Uterus (tissue), 4 donors: ENCODE data around the gene BMPR1A. TPM values are rescaled to one million over a fixed set of nuclear protein-coding genes. Genes with fewer than 3 reads are reported as not detected.

Experiments used
- DNase-seq, 2 donors: peaks; one replicate each; pipeline ENCODE4 v3.0.0-alpha.2; 2019 to 2020
- H3K27ac ChIP-seq, 2 donors: fragments of 200-600 bp; sonication (generic); 1 replicate in 1 of 2; 2 replicates in 1 of 2; pipeline ENCODE4 v1.5.1; 2016 to 2018
- H3K27me3 ChIP-seq, 2 donors: fragments of 200-600 bp; sonication (generic); one replicate each; pipeline ENCODE4 v1.5.1; 2018 to 2019; ENCODE audit warnings: control low read depth in 1 of 2
- H3K36me3 ChIP-seq, 2 donors: fragments of 200-600 bp; sonication (generic); one replicate each; pipeline ENCODE4 v1.5.1; 2019; ENCODE audit warnings: control low read depth in 1 of 2
- H3K4me1 ChIP-seq, 2 donors: fragments of 200-600 bp; sonication (generic); one replicate each; pipeline ENCODE4 v1.5.1; 2018 to 2019; ENCODE audit warnings: control low read depth in 1 of 2
- H3K4me3 ChIP-seq, 2 donors: fragments of 200-600 bp; sonication (generic); 1 replicate in 1 of 2; 2 replicates in 1 of 2; pipeline ENCODE4 v1.5.1; 2018 to 2019; ENCODE audit warnings: mild to moderate bottlenecking in 1 of 2
- H3K9me3 ChIP-seq, 2 donors: fragments of 200-600 bp; sonication (generic); one replicate each; pipeline ENCODE4 v1.5.1; 2019; ENCODE audit warnings: control low read depth in 1 of 2
- POLR2A ChIP-seq, 2 donors: fragments of 450-650 bp; IDR thresholded peaks; one replicate each; pipeline ENCODE4 v1.6.1; 2016; ENCODE audit warnings: antibody characterized with exemption in 2 of 2, mild to moderate bottlenecking in 1 of 2, moderate library complexity in 1 of 2
- intact Hi-C: fragments of 100-400 bp; cut with DNase I; formaldehyde crosslinking; loops from one replicate; pipeline ENCODE4 v1.15.1; 2023; ENCODE audit warnings: low total_unique reads
- total RNA-seq, 4 donors: library from RNA; depleted of rRNA in 3 of 4; stranded (reverse); fragments of >200 nt in 3 of 4; gene quantifications; one replicate each; pipeline versions ENCODE4 v1.1.0 to v1.2.4, GENCODE V29; 2014 to 2023
- TF ChIP-seq, protein P1 (sequence below), 4 experiments: fragments of 200-600 bp in 2 of 4; fragments of 450-650 bp in 2 of 4; sonication (generic) in 2 of 4; IDR thresholded peaks; one replicate each; pipeline ENCODE4 v1.5.1; 2016 to 2019; ENCODE audit warnings: antibody characterized with exemption in 4 of 4, mild to moderate bottlenecking in 2 of 4, moderate library complexity in 1 of 4
- donor health status: DM: yes; HTN: yes; CAD: no.

Gene BMPR1A
- total RNA-seq, 4 donors from 2014 or later: 27.4 to 175 (median 69.2) TPM

GRCh38 chr10:86795353-86795752, 38.9 kb downstream of the BMPR1A start:
- Histone ChIP-seq H3K27ac (peak overlapping the region; percentile 25 to 37), H3K36me3 (no peaks in the 10 kb centered on the region), H3K4me1 (peaks cover 0 to 6% of the 10 kb centered on the region in 2 donors), H3K9me3 (no peaks in the 10 kb centered on the region), H3K27me3 (no peaks in the 10 kb centered on the region), H3K4me3 (no peak overlapping the region)
- no peak for DNase-seq
- no peak for TF ChIP-seq POLR2A (IDR thresholded peaks at IDR 0.05)
- TF ChIP-seq, protein P1, sequence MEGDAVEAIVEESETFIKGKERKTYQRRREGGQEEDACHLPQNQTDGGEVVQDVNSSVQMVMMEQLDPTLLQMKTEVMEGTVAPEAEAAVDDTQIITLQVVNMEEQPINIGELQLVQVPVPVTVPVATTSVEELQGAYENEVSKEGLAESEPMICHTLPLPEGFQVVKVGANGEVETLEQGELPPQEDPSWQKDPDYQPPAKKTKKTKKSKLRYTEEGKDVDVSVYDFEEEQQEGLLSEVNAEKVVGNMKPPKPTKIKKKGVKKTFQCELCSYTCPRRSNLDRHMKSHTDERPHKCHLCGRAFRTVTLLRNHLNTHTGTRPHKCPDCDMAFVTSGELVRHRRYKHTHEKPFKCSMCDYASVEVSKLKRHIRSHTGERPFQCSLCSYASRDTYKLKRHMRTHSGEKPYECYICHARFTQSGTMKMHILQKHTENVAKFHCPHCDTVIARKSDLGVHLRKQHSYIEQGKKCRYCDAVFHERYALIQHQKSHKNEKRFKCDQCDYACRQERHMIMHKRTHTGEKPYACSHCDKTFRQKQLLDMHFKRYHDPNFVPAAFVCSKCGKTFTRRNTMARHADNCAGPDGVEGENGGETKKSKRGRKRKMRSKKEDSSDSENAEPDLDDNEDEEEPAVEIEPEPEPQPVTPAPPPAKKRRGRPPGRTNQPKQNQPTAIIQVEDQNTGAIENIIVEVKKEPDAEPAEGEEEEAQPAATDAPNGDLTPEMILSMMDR (IDR thresholded peaks at IDR 0.05): no peak
- intact Hi-C loops: no loop called here

- peaks cover 0 to 6% of the 10 kb centered on the region in 2 donors for H3K4me1 ChIP-seq
- TF ChIP-seq, protein P1 (IDR thresholded peaks at IDR 0.05): no peak
- TF ChIP-seq POLR2A (IDR thresholded peaks at IDR 0.05): no peak
- H3K36me3 ChIP-seq: no peaks in the 10 kb centered on the region
- H3K9me3 ChIP-seq: no peaks in the 10 kb centered on the region
- peak overlapping the region in 1 of 2 donors; percentile 20 for H3K27ac ChIP-seq
- no peak for DNase-seq
- intact Hi-C loops: no loop called here
- no peaks in the 10 kb centered on the region for H3K27me3 ChIP-seq
- no peak overlapping the region for H3K4me3 ChIP-seq
Measured at GRCh38 chr10:86798025-86798424, 41.6 kb downstream of the BMPR1A start.

GRCh38 chr10:86798611-86799010, 42.2 kb downstream of the BMPR1A start:
- DNase-seq: no peak
- peaks cover 0 to 12% of the 10 kb centered on the region in 2 donors for H3K4me1 ChIP-seq
- no peak for TF ChIP-seq POLR2A (IDR thresholded peaks at IDR 0.05)
- TF ChIP-seq, protein P1 (IDR thresholded peaks at IDR 0.05): no peak
- no peak overlapping the region for H3K4me3 ChIP-seq
- H3K36me3 ChIP-seq: no peaks in the 10 kb centered on the region
- no peaks in the 10 kb centered on the region for H3K27me3 ChIP-seq
- H3K9me3 ChIP-seq: no peaks in the 10 kb centered on the region
- H3K27ac ChIP-seq: peak overlapping the region; percentile 20 to 27
- intact Hi-C loops: no loop called here

GRCh38 chr10:86799188-86799845, 42.9 kb downstream of the BMPR1A start:
- Histone ChIP-seq H3K4me3 (no peak overlapping the region), H3K36me3 (no peaks in the 10 kb centered on the region), H3K27me3 (no peaks in the 10 kb centered on the region), H3K4me1 (peaks cover 0 to 8% of the 10 kb centered on the region in 2 donors), H3K9me3 (no peaks in the 10 kb centered on the region), H3K27ac (peak overlapping the region in 1 of 2 donors; percentile 27)
- intact Hi-C loops: no loop called here
- TF ChIP-seq POLR2A (IDR thresholded peaks at IDR 0.05): no peak
- DNase-seq: no peak

GRCh38 chr10:86801995-86802394, 45.6 kb downstream of the BMPR1A start:
- Histone ChIP-seq H3K9me3 (no peaks in the 10 kb centered on the region), H3K36me3 (no peaks in the 10 kb centered on the region), H3K4me1 (peaks cover 0 to 6% of the 10 kb centered on the region in 2 donors), H3K27me3 (no peaks in the 10 kb centered on the region), H3K27ac (no peak overlapping the region), H3K4me3 (no peak overlapping the region)
- DNase-seq: no peak
- no peak for TF ChIP-seq POLR2A (IDR thresholded peaks at IDR 0.05)
- intact Hi-C loops: no loop called here

DNA sequence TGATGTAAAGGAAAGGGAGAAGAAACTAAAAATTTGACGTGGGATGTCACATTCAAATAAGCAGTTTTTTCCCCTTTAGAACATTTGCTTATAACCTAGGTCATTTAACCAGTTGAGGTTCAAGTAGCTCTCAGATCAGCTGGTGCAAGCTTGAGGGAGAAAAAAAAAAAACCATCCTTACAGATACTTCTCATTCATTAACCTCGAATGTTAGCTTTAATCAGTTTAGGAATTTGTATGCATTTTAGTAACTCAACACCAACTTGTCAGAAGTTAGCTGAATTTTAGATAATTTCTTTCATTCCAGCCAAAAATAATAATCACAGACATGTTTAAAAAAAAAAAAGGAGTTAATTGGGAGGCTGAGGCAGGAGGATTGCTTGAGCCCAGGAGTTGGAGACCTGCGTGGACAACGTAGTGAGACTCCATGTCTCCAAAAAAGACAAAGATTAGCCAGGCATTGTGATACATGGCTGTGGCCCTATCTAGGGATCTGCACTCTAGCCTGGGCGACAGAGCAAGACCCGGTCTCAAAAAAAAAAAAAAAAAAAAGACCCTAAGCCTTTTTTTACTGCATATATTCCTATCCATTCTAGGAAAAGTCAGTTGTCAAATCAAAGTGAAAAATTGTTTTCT, 46.2 kb downstream of the BMPR1A start:
- no peak for DNase-seq
- TF ChIP-seq POLR2A (IDR thresholded peaks at IDR 0.05): no peak
- TF ChIP-seq, protein P1 (IDR thresholded peaks at IDR 0.05): no peak
- Histone ChIP-seq H3K9me3 (no peaks in the 10 kb centered on the region), H3K36me3 (no peaks in the 10 kb centered on the region), H3K27ac (no peak overlapping the region), H3K27me3 (no peaks in the 10 kb centered on the region), H3K4me3 (no peak overlapping the region), H3K4me1 (peaks cover 0 to 6% of the 10 kb centered on the region in 2 donors)
- intact Hi-C loops: no loop called here
